CD4-positive, alpha-beta T cell (primary cell): ENCODE data around the gene RAB40A. TPM values are rescaled to one million over a fixed set of nuclear protein-coding genes. Genes with fewer than 3 reads are reported as not detected.

Experiments used
- ATAC-seq: fragments of 200-7000 bp; cut with Tn5 transposase; one replicate; pipeline ENCODE4 v1.10.0; 2022; ENCODE audit warnings: mild to moderate bottlenecking; ENCODE audit not compliant: poor library complexity
- CTCF ChIA-PET: fragments of 350-600 bp; sonication (Branson Sonifier 250); formaldehyde crosslinking; loops from one replicate; lab custom pipeline; 2021; ENCODE audit warnings: antibody characterized with exemption, inconsistent platforms; lab: Charles Lee
- POLR2A ChIA-PET: fragments of 350-600 bp; sonication (Branson Sonifier 250); formaldehyde crosslinking; loops from one replicate; lab custom pipeline; 2021; ENCODE audit warnings: antibody characterized with exemption, inconsistent platforms; lab: Charles Lee
- DNase-seq, 14 experiments: peaks; one replicate each; pipeline ENCODE4 v3.0.0-alpha.2; 2013 to 2020; ENCODE audit warnings: mixed read lengths in 2 of 14
- H3K27ac ChIP-seq, 2 donors: one replicate each; pipeline versions ENCODE4 v1.5.1 to v1.7.0; 2013; ENCODE audit warnings: low read length in 2 of 2, low read depth in 1 of 2, mild to moderate bottlenecking in 1 of 2
- H3K27me3 ChIP-seq, 2 experiments: 1 replicate in 1 of 2; 2 replicates in 1 of 2; pipeline versions ENCODE4 v1.6.1 to v1.7.0; 2013; ENCODE audit warnings: low read length in 2 of 2, control low read depth in 1 of 2, mild to moderate bottlenecking in 1 of 2, moderate library complexity in 1 of 2; ENCODE audit not compliant: insufficient read depth in 2 of 2, control insufficient read depth in 1 of 2
- H3K36me3 ChIP-seq: one replicate; pipeline ENCODE4 v1.6.1; 2013; ENCODE audit warnings: low read length, control low read depth; ENCODE audit not compliant: insufficient read depth
- H3K4me1 ChIP-seq: one replicate; pipeline ENCODE4 v1.6.1; 2013; ENCODE audit warnings: low read length, control low read depth; ENCODE audit not compliant: insufficient read depth
- H3K4me3 ChIP-seq: one replicate; pipeline ENCODE4 v1.5.1; 2013; ENCODE audit warnings: mild to moderate bottlenecking, low read length, moderate library complexity
- H3K9me3 ChIP-seq, 2 experiments: 1 replicate in 1 of 2; 2 replicates in 1 of 2; pipeline versions ENCODE4 v1.6.1 to v1.7.0; 2013; ENCODE audit warnings: low read length in 2 of 2, mild to moderate bottlenecking in 2 of 2, control low read depth in 1 of 2, moderate library complexity in 1 of 2; ENCODE audit not compliant: control insufficient read depth in 1 of 2, insufficient read depth in 1 of 2
- H3K27ac Mint-ChIP-seq: one replicate; pipeline ENCODE4 v1.8.0; 2020; ENCODE audit warnings: mixed read lengths
- H3K27me3 Mint-ChIP-seq: one replicate; pipeline ENCODE4 v1.8.0; 2021; ENCODE audit warnings: mixed read lengths
- H3K36me3 Mint-ChIP-seq: one replicate; pipeline ENCODE4 v1.8.0; 2021; ENCODE audit warnings: low read depth, mixed read lengths
- H3K4me1 Mint-ChIP-seq: one replicate; pipeline ENCODE4 v1.8.0; 2021; ENCODE audit warnings: low read depth, mixed read lengths
- H3K4me3 Mint-ChIP-seq: one replicate; pipeline ENCODE4 v1.8.0; 2020; ENCODE audit warnings: mild to moderate bottlenecking, mixed read lengths
- H3K9me3 Mint-ChIP-seq: one replicate; pipeline ENCODE4 v1.8.0; 2020; ENCODE audit warnings: mixed read lengths
- CTCF ChIP-seq: fragments of 200-600 bp; IDR thresholded peaks from one replicate; pipeline ENCODE4 v1.8.0; 2022; ENCODE audit warnings: antibody characterized with exemption, mild to moderate bottlenecking
- intact Hi-C, 2 experiments: fragments of 100-400 bp; cut with DNase I in 1 of 2; cut with micrococcal nuclease in 1 of 2; formaldehyde crosslinking; loops; one replicate each; pipeline versions ENCODE4 v1.15.1 to v1.9.0; 2023 to 2025; cut with DNase I, micrococcal nuclease
- total RNA-seq, 174 experiments: library from RNA in 2 of 174; stranded (reverse) in 2 of 174; gene quantifications; one replicate each; pipeline ENCODE4 v1.2.3 and lab custom pipeline; 2021 to 2026

The RAB40A gene
- total RNA-seq, 2 experiments from 2014 or later, result 0.16 TPM; not detected in 1

- Histone ChIP-seq H3K4me3 (no peak overlapping the region), H3K27me3 (no peaks in the 10 kb centered on the region), H3K36me3 (no peaks in the 10 kb centered on the region), H3K4me1 (peaks cover 6% of the 10 kb centered on the region), H3K9me3 (no peaks in the 10 kb centered on the region), H3K27ac (no peak overlapping the region)
- DNase-seq, result no peak
- Mint-ChIP-seq H3K4me1 (peaks cover 10% of the 10 kb centered on the region), H3K27ac (no peak overlapping the region), H3K9me3 (no peaks in the 10 kb centered on the region), H3K4me3 (no peak overlapping the region), H3K36me3 (no peaks in the 10 kb centered on the region), H3K27me3 (no peaks in the 10 kb centered on the region)
- ChIA-PET CTCF (no interaction called here), POLR2A (no interaction called here)
- ATAC-seq, result no peak
- TF ChIP-seq CTCF, result no peak
- intact Hi-C loops, result no loop called here
These were observed 30.6 kb upstream of the RAB40A start for GRCh38 chrX:103549916-103550315.

DNA sequence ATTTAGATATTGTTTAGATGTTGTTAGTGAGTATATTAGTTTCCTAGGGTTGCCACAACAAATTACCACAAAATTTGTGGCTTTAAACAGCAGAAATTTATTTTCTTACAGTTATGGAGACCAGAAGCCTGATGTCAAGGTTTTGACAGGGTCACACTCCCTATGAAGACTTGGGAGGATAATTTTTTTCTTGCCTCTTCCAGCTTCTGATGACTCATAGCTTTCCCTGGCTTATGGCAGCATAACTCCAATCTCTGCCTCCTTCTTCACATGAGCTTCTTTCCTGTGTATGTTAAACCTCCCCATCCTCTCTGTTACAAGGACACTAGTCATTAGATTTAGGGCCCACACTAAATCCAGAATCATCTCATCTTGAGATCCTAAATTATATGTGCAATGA, 20.9 kb upstream of the RAB40A start:
- Histone ChIP-seq H3K27ac (no peak overlapping the region), H3K9me3 (no peaks in the 10 kb centered on the region), H3K36me3 (no peaks in the 10 kb centered on the region), H3K4me1 (no peaks in the 10 kb centered on the region), H3K27me3 (no peaks in the 10 kb centered on the region), H3K4me3 (no peak overlapping the region)
- no peak for TF ChIP-seq CTCF
- intact Hi-C loops, result no loop called here
- no peak for ATAC-seq
- H3K27me3 Mint-ChIP-seq, result no peaks in the 10 kb centered on the region
- H3K36me3 Mint-ChIP-seq, result no peaks in the 10 kb centered on the region
- no peak overlapping the region for H3K27ac Mint-ChIP-seq
- H3K4me1 Mint-ChIP-seq, result no peaks in the 10 kb centered on the region
- H3K4me3 Mint-ChIP-seq, result no peak overlapping the region
- ChIA-PET CTCF (no interaction called here), POLR2A (no interaction called here)
- no peak for DNase-seq
- no peaks in the 10 kb centered on the region for H3K9me3 Mint-ChIP-seq

GRCh38 chrX:103539695-103540094, 20.4 kb upstream of the RAB40A start:
- Histone ChIP-seq H3K4me1 (no peaks in the 10 kb centered on the region), H3K4me3 (no peak overlapping the region), H3K9me3 (no peaks in the 10 kb centered on the region), H3K36me3 (no peaks in the 10 kb centered on the region), H3K27ac (no peak overlapping the region), H3K27me3 (no peaks in the 10 kb centered on the region)
- Mint-ChIP-seq H3K4me3 (no peak overlapping the region), H3K9me3 (no peaks in the 10 kb centered on the region), H3K27me3 (no peaks in the 10 kb centered on the region), H3K36me3 (no peaks in the 10 kb centered on the region), H3K27ac (no peak overlapping the region), H3K4me1 (no peaks in the 10 kb centered on the region)
- no peak for TF ChIP-seq CTCF
- no peak for ATAC-seq
- intact Hi-C loops, result loop anchor here (5.0 to 10.0 kb wide), 3 partner anchors 145 to 175 kb away; partner anchors contain the start of genes MORF4L2 (in 1 of the 2) and TMEM31 (in 1 of the 2)
- DNase-seq, result no peak
- CTCF ChIA-PET, result no interaction called here
- POLR2A ChIA-PET, result no interaction called here
